COLO668 (cell line): ENCODE results near the gene EGLN3.
"Not testable (repeated sequence)": the region's sequence is repeated elsewhere in the genome, so short reads cannot be mapped to it uniquely, and the experiment has no call there.

ENCODE experiments used
- DNase-seq: peaks from one replicate; lab custom pipeline; 2025; ENCODE audit not compliant: unreplicated experiment; lab: John Stamatoyannopoulos, UW

The EGLN3 gene

GRCh38 chr14:33962466-33962865 lies 11.6 kb upstream of the EGLN3 start:
- DNase-seq, result not testable (repeated sequence)

DNA sequence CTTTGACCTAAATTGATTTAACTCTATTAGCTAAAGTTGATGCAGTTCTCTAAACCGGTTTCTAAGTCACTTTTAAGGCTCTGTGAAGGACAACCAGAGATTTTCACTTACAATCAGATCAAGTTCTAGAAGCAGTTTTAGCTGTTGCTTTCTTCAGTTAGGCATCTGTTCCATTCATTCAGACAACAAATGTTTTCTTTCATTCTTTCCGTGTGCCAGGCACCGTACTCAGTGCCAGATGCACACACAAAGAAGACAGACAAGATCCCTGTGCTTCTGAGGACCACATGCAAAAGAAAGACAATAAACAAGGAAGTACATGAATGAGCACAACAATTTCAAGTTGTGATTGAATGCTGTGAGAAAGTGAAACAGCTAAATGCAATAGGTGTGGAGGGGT lies 11.1 kb upstream of the EGLN3 start:
- DNase-seq, result no peak

DNA sequence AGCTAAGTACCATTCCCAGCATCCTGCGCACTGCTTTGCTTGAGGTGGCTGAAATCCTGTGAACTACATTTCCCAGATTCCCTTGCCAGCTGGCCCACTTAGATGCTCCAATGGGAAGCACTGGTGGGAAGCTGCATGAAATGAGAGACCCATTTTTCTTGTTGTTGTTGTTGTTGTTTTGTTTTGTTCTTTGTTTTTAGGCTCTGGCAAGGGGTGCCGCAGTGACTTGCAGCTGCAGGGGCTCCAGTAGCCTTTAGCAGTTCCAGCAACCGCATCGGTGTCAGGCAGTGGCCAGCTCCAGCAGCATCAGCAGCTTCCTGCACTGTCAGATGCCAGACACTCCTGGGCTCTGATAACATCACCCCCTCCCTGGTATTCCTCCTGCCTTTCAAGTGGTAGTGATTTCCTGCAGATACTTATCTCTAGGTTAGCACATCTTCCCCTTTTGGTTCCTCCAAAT lies 8.8 kb upstream of the EGLN3 start:
- no peak for DNase-seq

- no peak for DNase-seq
These were observed 7.8 kb upstream of the EGLN3 start for GRCh38 chr14:33958605-33959226.

DNA sequence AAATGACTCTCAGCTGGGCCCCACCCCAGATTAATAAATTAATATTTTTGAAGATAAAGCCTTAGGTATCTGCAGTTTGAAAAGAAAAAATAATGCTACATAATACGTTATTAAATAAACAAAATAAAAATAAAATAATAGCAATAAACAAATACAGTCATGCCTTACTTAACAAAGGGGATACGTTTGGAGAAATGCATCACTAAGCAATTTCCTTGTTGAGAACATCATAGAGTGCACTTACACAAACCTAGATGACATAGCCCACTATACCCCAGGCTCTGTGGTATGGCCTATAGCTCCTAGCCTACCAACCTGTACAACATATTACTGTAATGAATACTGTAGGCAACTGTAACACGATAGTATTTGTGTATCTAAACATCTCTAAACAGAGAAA lies 7.1 kb upstream of the EGLN3 start:
- DNase-seq, result no peak

- no peak for DNase-seq
These were observed 6.4 kb upstream of the EGLN3 start for GRCh38 chr14:33957299-33957698.

DNA sequence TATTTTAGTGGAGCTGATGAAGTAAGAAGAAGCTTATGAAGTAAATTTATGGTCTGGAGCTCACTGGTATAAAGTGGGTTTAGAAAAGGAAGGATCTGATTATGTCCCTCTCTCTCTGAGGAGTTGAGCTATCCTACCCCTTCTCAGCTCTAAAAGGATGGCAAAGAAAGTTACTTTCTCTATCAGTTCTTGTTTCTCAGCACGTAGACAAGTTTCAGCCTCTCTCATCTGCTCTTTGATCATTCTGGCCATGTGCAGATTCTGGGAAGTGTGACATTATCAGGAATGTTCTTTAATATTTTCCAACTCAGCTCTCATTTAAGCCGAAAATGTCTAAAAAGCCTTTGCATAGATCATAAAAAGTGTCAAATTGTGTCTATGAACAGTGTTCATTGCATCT lies 5.8 kb upstream of the EGLN3 start:
- no peak for DNase-seq

DNA sequence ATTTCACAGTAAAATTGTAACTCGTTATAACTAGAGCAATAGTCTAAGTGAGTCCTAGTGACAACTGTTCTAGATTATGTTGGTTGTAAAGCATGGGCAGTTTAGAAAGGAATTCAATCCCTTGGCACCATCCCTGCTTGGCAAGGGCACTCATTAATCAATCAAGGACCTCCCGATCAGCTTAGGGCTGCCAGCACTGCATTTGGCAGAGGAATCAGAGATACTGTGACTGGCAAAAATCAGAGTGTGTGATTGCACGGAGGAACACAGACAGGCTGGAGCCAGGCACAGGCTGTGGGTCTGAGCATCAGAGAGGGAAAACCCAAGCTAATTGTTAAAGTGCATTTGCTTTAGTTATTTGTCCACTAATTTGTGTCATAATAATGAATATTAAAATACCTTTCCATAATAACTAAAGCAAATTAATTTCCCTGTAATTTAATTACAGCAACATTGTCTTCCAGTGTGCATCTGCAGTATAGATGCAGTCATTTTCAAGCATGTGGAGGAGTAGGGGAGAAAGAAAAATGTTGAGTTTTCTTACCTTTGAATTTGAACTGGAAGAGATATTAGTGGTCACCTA lies 3.2 kb upstream of the EGLN3 start:
- no peak for DNase-seq

DNA sequence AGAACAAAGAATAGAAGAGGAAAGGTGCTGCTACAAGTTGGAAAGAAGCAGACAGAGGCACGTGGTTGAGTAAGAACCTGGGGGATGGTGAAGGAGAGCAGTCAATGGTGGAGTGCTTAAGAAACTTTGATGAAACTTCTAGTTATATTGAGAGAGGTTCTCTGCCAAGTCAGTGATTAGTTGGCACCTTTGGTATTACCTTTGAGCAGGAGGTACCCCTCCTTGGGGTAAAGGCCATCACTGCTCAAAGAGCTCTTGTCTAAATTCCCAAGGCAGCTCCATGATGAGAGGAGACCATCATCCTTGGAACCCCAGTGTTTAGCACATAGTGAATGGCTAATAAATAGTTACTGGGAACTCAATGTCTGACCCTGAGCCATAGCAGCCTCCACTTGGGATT lies 1.7 kb upstream of the EGLN3 start:
- no peak for DNase-seq

GRCh38 chr14:33951183-33951840 lies 438 bp upstream of the EGLN3 start:
- DNase-seq, result no peak

- peak; percentile 42 for DNase-seq
These were observed 1.4 kb downstream of the EGLN3 start for GRCh38 chr14:33949411-33949893.

DNA sequence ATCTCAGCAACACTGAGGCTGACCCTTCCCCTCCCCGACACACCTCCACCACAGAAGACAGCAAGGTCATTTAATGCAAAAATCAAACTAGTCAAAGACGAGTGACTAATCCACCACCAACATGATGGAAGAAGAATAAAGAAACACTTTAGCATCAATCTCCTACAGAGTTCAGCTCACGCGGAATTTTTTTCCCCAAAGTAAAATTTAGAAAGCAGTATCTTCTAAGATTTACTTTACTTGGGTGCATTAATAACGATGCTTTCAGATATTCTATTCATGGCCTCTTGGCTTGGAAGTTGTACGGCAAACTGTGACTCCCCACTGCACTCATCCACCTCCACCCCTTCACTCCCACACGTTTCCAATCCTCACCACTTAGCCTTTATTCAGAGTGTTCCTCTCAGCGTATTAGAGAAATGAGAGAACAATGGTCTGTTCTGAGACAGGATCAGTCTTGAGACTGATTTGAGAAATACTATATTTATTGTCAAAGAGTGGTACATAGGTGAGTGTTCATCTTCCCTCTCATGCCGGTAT lies 1.9 kb downstream of the EGLN3 start:
- DNase-seq, result no peak

DNA sequence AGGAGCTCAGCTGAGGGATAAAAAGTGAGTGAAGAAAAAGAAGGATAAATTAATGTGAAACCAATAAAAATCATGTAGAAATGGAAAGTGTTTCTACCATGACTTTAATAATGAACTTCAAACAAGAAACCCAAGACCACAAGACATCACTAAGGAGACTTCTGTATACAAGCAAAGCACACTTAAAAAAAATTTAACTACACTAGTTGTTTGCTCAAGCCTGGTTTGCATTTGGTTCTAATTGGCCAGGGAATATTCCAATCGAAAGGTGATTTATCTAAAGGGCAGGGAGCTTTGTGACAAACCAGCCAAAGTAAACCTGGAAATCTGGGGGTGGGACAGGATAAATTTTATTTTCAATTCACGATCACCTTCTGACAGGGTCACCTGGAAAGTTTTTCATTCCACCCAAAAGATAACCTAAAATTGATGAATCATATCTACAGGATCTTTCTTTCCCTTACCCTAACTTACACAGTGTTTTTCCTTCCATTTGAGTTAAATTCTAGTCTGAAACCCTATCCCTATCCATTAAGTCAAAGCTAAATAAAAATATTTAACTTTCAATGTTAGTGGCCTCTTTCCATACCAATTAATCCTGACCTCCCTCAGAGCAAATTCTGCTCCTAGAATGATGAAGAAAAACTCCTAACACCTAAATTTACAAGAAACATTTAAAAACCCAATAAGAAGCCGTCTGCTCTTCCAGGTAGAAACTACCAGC lies 2.6 kb downstream of the EGLN3 start:
- no peak for DNase-seq

DNA sequence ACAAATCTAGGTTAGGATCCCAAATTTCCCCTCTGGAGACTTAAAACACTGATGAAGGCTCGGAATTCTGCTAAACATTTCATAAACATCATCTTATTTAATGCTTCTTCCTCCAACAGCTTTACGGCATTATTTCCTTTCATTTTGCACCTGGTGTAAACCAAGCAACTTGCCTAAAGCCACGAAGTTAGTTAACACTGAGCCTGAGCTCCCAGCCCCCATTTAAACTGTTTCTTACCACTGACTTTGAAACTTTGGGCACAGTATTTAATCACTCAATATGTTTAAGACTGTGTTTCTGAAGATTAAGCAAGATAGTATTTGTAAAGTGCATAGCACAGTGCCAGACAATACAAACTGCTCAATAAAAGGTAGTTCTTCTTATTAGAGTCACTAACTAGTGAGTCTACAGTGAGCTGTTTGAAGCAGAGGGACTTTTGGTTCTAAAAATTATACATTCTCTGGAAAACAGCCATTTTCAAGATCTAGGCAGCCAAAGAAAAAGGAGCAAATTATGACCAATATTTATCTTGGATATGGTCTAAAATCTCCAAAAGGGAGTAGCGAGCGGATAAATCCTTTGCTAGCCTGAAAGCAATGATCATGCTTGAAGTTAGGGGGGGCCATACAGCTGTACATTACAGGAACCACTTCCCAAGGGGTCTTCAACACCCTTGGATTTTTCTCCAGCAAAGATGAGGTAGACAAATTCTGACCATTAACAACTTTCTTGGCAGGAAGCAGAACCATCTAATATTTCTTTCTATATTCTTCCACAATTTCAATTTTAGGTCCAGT lies 4.0 kb downstream of the EGLN3 start:
- DNase-seq, result no peak

GRCh38 chr14:33945210-33946088 lies 5.4 kb downstream of the EGLN3 start:
- DNase-seq, result no peak

DNA sequence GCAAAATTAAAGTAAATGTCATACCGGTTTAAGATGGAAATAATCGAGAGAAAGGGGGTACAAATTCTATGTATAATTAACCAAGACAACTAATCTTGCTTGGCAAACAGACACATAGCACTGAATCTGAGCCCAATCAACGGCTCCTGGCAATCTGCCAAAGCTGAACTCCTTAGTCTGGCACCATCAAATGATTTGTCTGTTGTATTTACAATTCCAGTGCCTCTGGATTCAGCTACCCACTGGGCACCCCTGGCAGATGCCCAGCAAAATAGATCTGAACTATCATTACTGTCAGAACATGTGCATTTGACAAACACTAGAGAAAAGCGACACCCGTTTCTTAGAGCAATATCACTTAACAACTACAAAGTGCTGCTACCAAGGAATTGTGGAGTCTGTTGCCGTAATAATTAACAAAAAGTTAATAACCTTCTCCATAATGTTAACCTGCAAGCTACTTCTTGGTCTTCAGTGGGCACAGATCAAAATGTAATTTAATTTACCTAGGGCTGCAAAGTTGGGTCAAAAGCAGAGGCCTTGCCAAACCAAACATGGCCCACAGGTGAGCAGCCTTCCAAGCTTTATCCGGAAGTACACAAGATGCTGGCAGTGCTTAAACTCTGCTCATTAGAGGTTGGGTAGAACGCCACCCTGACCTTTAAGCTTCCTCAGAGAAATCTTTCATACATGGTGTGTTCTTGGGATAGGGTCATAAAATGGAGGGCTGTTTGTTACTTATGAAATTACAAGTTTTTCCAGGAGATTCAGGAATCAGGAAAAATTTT lies 7.6 kb downstream of the EGLN3 start:
- peak; percentile 93 for DNase-seq

DNA sequence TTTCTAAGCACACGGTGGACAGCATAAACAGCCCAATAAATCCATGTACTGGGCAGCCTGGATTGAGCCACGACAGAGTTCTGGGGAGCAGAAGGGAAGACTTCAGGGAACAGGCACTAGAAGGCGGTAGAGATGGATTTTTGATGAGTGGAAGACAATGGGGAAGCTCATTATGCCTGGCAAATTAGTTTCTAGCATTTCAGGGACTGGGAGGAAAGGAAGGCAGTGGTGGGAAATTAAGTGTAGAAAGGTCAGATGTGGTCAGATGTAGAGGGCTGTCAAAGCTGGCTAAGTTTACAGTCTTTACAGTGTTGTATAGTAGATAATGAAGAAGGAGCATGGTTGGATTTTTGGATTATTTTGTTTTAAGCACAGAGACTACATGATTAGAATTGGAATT lies 9.2 kb downstream of the EGLN3 start:
- no peak for DNase-seq

DNA sequence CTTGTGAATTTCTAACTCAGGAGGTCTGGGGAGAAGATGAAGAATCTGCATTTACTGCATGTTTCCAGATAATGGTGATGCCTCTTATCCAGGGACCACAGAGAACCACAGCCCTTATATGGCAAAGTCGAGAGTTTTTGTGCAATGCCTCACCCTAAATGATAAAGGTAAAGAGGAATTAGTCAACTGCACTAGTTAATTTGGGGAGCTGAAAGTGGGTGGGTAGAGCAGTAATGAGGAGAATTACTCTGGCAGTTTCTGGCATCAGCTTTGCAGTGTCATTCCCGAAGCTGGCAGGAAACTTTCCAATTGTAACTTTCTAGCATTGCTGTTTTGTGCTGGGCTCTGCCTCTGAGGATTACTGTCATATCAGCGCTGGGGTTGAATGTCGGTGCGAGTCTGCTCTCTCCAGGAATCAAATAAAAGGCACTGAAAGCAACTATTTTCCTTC lies 10.3 kb downstream of the EGLN3 start:
- no peak for DNase-seq
